GM21390 (cell line): ENCODE data around the gene CARD14.
A peak's percentile ranks its signal among the peaks of the same experiment; 100 is the strongest.
"Not testable (repeated sequence)": the region's sequence is repeated elsewhere in the genome, so short reads cannot be mapped to it uniquely, and the experiment has no call there.

Experiments
- ATAC-seq: cut with Tn5 transposase; IDR thresholded peaks from one replicate; pipeline ENCODE4 v1.9.1; 2021; ENCODE audit not compliant: unreplicated experiment

The CARD14 gene

GRCh38 chr17:80248001-80248893 is 78.4 kb downstream of the CARD14 start:
- ATAC-seq = no peak

- ATAC-seq = no peak
These were observed 79.3 kb downstream of the CARD14 start for GRCh38 chr17:80248894-80249710.

- ATAC-seq = no peak
These were observed 82.1 kb downstream of the CARD14 start for GRCh38 chr17:80251966-80252365.

DNA sequence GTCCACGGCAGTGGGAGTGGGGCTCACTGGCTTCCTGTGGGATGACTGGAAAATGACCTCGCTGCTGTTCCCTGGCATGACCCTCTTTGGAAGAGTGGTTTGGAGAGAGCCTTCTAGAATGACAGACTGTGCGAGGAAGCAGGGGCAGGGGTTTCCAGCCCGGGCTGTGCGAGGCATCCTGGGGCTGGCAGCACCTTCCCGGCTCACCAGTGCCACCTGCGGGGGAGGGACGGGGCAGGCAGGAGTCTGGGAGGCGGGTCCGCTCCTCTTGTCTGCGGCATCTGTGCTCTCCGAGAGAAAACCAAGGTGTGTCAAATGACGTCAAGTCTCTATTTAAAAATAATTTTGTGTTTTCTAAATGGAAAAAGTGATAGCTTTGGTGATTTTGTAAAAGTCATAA is 83.0 kb downstream of the CARD14 start:
- no peak for ATAC-seq

- ATAC-seq = no peak
These were observed 84.0 kb downstream of the CARD14 start for GRCh38 chr17:80253631-80254395.

GRCh38 chr17:80254396-80255251 is 84.8 kb downstream of the CARD14 start:
- ATAC-seq = peak; percentile 53

DNA sequence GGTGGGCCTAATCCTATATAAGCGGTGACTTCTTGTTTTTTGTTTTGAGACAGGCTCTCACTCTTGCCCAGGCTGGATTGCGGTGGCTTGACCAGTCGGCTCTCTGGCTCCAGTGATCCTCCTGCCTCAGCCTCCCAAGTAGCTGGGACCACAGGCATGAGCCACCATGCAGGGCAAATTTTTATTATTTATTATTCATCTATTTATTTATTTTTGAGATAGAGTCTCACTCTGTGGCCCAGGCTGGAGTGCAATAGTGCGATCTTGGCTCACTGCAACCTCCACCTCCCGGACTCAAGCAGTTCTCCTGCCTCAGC is 86.2 kb downstream of the CARD14 start:
- no peak for ATAC-seq

DNA sequence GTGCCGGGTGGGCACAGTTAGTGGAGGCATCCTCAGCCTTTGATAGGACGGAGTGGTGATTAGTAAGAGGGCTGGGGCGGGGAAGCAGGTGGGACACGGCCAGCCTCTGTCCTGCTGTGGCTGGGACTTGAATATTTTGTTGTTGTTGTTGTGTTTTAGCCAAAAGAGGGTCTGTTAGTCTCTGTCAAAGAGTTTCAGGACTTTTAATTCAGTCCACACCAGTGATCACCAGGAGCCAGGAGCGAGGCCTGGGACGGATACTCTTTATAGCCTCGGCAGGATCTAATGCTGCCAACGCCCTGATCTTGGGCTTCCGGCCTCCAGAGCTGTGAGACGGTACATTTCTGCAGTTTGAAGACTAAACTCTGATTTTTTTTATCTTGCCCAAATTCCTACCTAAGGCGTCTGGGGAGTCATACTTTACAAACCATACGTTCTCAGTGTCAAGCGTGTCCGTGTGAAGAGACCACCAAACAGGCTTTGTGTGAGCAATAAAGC is 87.9 kb downstream of the CARD14 start:
- ATAC-seq = no peak

- not testable (repeated sequence) for ATAC-seq
These were observed 88.5 kb downstream of the CARD14 start for GRCh38 chr17:80258296-80258695.
